Measurements from ENCODE around the gene STRN3.

STRN3 gene

DNA sequence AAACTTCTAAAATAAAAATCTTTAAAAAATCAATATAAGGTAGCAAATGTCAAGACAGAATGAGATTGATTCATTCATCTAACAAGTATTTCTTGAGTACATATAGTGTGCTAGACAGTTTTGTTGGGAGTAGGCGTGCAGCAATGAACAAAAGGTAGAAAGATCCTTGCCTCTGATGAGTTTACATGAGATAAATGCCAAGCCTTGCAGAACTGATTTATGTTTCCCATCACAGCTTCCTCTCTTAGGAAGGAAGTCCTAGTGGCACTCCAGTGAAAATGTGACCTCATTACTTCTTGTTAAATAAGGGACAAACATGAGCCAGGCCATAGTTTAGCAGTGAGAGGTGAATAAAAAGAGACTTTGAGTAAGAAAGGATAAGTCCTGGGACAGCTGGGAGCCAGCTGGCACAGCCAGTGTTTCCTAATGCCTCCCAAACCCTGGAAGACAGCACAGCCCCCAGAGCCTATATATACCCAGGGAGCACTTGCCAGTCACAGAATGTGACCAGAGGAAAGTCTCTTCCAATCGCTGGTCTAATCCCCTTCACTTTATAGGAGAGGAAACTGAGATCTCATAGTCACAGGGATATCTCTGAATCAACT lies 156.5 kb downstream of the STRN3 start:
- no peak for DNase-seq

DNA sequence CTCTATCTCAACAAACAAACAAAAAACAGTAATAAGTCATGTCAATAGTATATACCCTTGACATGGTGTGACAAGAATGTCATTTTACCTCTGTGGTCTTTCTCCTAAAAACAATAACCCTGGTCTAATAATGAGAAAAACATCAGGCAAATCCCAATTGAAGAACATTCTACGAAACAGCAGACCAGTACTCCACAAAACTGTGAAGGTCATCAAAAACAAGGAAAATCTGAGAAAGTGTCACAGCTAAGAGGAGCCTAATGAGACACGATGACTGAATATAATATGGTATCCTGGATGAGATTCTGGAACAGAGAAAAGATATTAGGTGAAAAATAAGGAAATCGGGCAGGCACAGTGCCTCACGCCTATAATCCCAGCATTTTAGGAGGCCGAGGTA lies 157.4 kb downstream of the STRN3 start:
- DNase-seq: no peak

DNA sequence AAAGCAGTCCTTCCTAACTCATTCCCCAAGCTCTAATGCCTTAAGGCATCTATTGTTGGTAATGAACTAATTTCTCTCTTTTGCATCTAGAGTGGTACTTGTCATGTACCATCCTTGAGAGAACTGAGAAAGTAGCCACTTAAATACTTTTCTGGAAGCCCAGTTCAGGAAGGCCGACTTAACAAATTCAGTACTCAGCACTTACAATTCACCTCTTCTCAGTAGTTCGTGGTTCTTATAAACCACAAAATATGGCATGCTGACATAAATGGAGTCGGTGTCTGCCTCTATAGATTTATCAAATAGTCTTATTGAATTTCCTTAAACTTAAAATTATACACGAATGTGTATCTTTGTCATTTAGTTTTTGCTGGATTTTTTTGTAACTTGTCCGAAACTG lies 161.2 kb downstream of the STRN3 start:
- no peak for DNase-seq

DNA sequence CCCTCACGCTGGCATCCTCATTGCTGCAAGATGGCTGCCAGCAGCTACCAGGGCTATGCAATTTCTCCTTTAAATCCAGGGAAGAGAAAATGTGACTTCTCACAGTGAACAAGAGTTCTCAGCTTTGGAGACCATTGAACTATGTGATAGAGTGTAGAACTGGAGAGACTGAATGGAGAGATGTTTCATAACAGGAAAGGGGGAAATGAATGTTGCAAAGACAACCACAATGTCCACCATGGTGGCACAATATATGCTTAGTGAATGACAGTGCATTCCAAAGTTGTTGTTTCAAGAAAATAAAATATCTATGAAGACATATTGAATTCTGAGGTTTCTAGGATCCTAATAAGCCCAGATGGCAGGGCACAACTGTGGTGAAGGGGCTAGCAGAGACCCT lies 165.0 kb downstream of the STRN3 start:
- DNase-seq: no peak

DNA sequence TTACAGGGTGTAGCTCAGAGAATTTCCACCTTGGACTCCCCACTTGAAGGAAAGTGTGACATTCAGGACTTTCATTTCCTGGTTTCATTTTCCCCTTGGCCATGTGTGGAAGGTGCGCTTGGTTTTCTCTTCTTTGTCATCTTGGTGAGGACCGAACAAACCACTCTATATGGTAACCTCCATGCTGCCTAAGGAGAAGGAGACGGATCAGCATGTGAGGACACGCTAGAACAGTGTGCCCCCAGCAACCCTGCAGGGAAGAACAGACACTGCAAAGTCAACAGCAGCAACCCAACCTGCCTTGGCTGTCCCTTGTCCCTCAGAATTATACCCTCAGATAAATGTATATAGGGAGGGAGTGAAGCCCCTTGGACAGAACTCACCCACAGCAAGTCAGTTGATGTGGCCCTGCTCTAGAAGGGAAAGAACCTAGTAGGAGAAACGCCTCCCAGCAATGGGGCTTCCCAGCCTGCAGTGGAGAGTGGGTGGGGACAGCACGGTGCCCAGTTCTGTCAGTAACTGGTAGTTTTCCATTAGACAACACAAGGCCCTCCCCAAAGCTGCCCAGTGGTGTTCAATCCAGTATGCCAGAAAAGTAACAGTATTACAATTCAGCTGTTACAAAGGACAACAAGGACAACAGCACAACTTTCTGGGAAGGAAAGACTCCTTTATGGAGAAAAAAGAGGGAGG lies 170.7 kb downstream of the STRN3 start:
- DNase-seq: no peak

DNA sequence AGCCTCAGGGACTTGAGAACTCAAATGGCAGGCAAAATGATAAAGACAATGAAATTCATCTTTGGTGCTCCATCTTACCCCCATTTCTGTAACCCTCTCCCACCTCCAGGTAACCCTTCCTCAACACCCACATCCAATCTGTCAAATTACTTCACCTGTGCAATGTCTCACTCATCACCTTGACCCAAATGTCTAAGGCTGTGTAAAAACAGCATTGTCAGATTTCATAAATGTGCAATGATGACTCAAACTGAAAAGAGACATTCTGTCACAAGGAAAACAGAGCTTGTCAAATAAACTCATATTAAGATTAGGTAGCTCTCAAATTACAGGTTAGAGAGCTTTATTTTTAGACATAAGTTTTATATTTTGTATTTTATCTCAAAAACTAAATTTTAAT lies 171.7 kb downstream of the STRN3 start:
- no peak for DNase-seq

DNA sequence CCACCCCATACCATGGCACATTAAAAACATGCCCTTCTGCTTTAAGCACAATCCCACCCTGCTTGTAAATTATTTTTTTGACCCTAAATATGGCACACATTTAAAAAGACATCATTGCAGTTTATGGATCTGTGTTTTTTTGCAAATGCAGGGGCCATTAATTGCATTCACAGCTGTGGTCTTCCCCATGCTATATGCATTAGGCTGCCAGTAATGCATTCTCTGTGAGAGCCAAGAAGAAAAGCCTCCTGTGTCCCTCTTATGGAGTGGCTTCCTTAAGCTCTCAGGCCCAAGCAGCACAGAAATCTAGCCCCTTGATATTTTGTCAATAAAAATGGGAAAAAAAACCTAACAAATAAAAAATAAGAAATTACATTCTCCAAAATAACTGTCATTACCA lies 172.2 kb downstream of the STRN3 start:
- no peak for DNase-seq

DNA sequence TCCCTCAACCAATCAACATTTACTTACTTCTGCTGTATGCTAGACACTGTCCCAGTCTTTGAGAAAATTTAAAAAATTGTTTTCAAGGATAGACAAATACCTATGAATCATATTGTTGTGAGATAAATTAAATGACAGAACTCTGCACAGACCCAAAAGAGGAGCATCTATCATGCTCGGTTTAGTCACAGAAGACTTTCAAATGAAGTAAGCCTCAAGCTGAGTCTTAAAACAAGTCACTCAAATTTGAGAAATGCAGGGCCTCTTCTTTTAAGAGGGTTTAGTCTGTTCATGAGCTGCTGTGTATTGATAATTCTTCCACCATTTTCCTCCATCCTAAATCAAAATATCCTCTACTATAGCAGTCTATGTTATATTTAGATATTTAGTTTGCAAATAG lies 176.2 kb downstream of the STRN3 start:
- no peak for DNase-seq

DNA sequence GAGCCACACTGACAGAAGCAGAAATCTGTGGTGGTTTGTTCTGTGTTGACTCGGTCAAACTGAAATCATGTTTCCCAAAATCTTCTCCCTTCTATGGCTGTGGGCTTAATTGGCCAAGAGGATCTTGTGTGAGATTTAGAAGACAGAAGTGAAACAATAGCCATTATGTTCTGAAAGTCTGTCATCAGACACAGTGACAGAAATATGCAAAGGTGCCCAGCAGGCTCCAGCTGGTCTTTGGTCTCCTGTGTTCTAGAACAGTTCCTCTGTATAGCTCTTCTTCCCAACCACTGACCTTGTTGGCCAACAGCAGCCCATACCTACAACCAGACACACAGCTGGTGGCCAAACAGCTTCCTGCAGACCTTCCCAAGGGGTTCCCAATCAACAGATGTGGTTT lies 176.8 kb downstream of the STRN3 start:
- DNase-seq: no peak

DNA sequence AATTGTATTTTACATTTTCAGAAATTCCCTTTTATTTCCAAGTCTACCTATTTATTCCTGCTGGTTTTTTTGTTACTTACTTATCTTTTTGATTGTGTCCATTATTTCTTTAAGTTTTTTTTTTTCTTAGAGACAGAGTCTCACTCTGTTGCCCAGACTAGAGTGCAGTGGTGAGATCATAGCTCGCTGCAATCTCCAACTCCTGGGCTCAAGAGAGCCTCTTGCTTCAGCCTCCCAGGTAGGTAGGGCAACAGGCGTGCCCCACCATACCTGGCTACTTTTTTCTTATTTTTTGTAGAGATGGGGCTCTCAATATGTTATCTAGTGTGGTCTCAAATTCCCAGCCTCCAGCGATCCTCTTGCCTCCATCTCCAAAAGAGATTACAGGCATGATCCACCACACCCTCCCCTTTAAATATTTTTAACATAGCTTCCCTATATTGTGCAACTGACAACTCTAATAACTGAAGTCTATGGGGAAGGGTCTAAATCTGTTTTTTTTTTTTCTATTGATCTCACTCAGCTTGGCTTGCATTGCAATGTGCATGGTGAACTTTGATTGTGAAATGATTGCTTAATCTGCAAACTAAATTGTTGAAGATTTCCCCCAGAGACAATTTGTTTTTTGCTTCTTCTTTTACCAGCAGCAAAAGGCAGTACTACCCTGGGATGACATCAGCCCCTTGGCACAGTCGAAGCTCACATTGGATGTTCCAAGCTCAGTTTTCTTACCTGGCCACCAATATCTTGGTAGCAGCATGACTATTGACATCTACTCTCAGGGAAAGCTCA lies 177.5 kb downstream of the STRN3 start:
- DNase-seq: no peak
